Measurements from ENCODE around the gene FXYD4. TPM values are rescaled to one million over a fixed set of nuclear protein-coding genes. Genes with fewer than 3 reads are reported as not detected.
"Not testable (repeated sequence)": the region's sequence is repeated elsewhere in the genome, so short reads cannot be mapped to it uniquely, and the experiment has no call there.

Gene FXYD4
- total RNA-seq = not detected
- long read RNA-seq, donor 1 = 0 reads
- long read RNA-seq, donor 2 = 0 reads

GRCh38 chr10:43371418-43371817, at the start of gene FXYD4:
Gene FXYD4, plus strand, starts transcription at chr10:43371636. Its CDS starts 2,111 bp downstream, at chr10:43373747.
- peak; percentile 79 for DNase-seq (ENCODE audit: low spot score)
- intact Hi-C loops (cut with DNase I) = no loop called here

- no peak for DNase-seq (ENCODE audit: low spot score)
- intact Hi-C loops (cut with DNase I) = no loop called here
Observed at GRCh38 chr10:43322331-43322730, 49.1 kb upstream of the FXYD4 start.

GRCh38 chr10:43322769-43323168, 48.7 kb upstream of the FXYD4 start:
- intact Hi-C loops (cut with DNase I) = no loop called here
- DNase-seq (ENCODE audit: low spot score) = peak; percentile 96

GRCh38 chr10:43323245-43323644, 48.2 kb upstream of the FXYD4 start:
- no peak for DNase-seq (ENCODE audit: low spot score)
- intact Hi-C loops (cut with DNase I) = no loop called here

GRCh38 chr10:43324876-43325275, 46.6 kb upstream of the FXYD4 start:
- intact Hi-C loops (cut with DNase I) = no loop called here
- DNase-seq (ENCODE audit: low spot score) = no peak

- intact Hi-C loops (cut with DNase I) = no loop called here
- no peak for DNase-seq (ENCODE audit: low spot score)
Observed at GRCh38 chr10:43327171-43327570, 44.3 kb upstream of the FXYD4 start.

- DNase-seq (ENCODE audit: low spot score) = no peak
- intact Hi-C loops (cut with DNase I) = no loop called here
Observed at GRCh38 chr10:43327986-43328385, 43.5 kb upstream of the FXYD4 start.

GRCh38 chr10:43328810-43329209, 42.6 kb upstream of the FXYD4 start:
- intact Hi-C loops (cut with DNase I); DNase-seq (ENCODE audit: low spot score): not testable (repeated sequence)

- DNase-seq (ENCODE audit: low spot score); intact Hi-C loops (cut with DNase I): not testable (repeated sequence)
Observed at GRCh38 chr10:43329246-43329885, 42.1 kb upstream of the FXYD4 start.

- intact Hi-C loops (cut with DNase I); DNase-seq (ENCODE audit: low spot score): not testable (repeated sequence)
Observed at GRCh38 chr10:43330049-43330823, 41.2 kb upstream of the FXYD4 start.

- intact Hi-C loops (cut with DNase I); DNase-seq (ENCODE audit: low spot score): not testable (repeated sequence)
Observed at GRCh38 chr10:43330824-43331127, 40.7 kb upstream of the FXYD4 start.

GRCh38 chr10:43333653-43334052, 37.8 kb upstream of the FXYD4 start:
- DNase-seq (ENCODE audit: low spot score) = no peak
- intact Hi-C loops (cut with DNase I) = no loop called here

- intact Hi-C loops (cut with DNase I) = no loop called here
- DNase-seq (ENCODE audit: low spot score) = no peak
Observed at GRCh38 chr10:43336061-43336460, 35.4 kb upstream of the FXYD4 start.

- intact Hi-C loops (cut with DNase I) = no loop called here
- no peak for DNase-seq (ENCODE audit: low spot score)
Observed at GRCh38 chr10:43336641-43337318, 34.7 kb upstream of the FXYD4 start.

- DNase-seq (ENCODE audit: low spot score); intact Hi-C loops (cut with DNase I): not testable (repeated sequence)
Observed at GRCh38 chr10:43337536-43337935, 33.9 kb upstream of the FXYD4 start.

- intact Hi-C loops (cut with DNase I) = no loop called here
- no peak for DNase-seq (ENCODE audit: low spot score)
Observed at GRCh38 chr10:43338117-43338516, 33.3 kb upstream of the FXYD4 start.

GRCh38 chr10:43339136-43339535, 32.3 kb upstream of the FXYD4 start:
- DNase-seq (ENCODE audit: low spot score) = no peak
- intact Hi-C loops (cut with DNase I) = no loop called here

- intact Hi-C loops (cut with DNase I) = loop anchor here in 1 of 2 donors (10.0 kb wide), 1 partner anchor 45 kb away; no protein-coding TSS in a partner anchor
- DNase-seq (ENCODE audit: low spot score) = no peak
Observed at GRCh38 chr10:43340101-43340500, 31.3 kb upstream of the FXYD4 start.

GRCh38 chr10:43340619-43341018, 30.8 kb upstream of the FXYD4 start:
- DNase-seq (ENCODE audit: low spot score) = no peak
- intact Hi-C loops (cut with DNase I) = loop anchor here in 1 of 2 donors (10.0 kb wide), 1 partner anchor 46 kb away; no protein-coding TSS in a partner anchor

GRCh38 chr10:43341450-43341849, 30.0 kb upstream of the FXYD4 start:
- intact Hi-C loops (cut with DNase I) = loop anchor here in 1 of 2 donors (10.0 kb wide), 1 partner anchor 47 kb away; no protein-coding TSS in a partner anchor
- no peak for DNase-seq (ENCODE audit: low spot score)

Measured in posterior vena cava (tissue), 2 donors.